ENCODE results near the gene COL13A1. TPM values are rescaled to one million over a fixed set of nuclear protein-coding genes. Genes with fewer than 3 reads are reported as not detected.

COL13A1 gene
- total RNA-seq, 6 experiments from 2014 or later: 0.18 to 0.44 (median 0.30) TPM; not detected in 2

DNA sequence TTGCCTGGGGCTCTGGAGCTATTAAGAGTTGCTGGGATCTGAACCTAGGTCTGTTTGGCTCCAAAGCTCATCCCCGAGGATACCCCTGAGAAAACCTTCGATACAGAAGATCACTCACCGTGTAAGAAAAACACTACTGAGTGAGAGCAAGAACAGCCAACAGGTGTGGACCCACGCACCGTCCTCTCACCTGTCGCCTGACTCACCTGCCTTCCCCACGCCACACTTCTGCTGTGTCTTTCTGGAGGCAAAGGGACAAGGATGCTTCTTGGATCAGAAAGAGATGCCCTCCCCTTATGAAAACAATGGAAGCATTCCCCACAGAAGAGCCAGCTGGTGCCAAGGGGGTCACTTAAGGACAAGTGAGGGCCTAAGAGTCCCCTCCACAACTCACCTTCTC lies 46.7 kb downstream of the COL13A1 start:
- TF ChIP-seq, protein P1, sequence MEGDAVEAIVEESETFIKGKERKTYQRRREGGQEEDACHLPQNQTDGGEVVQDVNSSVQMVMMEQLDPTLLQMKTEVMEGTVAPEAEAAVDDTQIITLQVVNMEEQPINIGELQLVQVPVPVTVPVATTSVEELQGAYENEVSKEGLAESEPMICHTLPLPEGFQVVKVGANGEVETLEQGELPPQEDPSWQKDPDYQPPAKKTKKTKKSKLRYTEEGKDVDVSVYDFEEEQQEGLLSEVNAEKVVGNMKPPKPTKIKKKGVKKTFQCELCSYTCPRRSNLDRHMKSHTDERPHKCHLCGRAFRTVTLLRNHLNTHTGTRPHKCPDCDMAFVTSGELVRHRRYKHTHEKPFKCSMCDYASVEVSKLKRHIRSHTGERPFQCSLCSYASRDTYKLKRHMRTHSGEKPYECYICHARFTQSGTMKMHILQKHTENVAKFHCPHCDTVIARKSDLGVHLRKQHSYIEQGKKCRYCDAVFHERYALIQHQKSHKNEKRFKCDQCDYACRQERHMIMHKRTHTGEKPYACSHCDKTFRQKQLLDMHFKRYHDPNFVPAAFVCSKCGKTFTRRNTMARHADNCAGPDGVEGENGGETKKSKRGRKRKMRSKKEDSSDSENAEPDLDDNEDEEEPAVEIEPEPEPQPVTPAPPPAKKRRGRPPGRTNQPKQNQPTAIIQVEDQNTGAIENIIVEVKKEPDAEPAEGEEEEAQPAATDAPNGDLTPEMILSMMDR (IDR thresholded peaks at IDR 0.05): no peak
- no peak for TF ChIP-seq POLR2A (IDR thresholded peaks at IDR 0.05)
- 82% methylated on average over 6 of the region's 7 CpGs for WGBS (ENCODE audit: insufficient coverage, low coverage, low lambda C conversion rate, missing lambda C conversion rate)
- no peaks in the 10 kb centered on the region for H3K4me1 ChIP-seq

DNA sequence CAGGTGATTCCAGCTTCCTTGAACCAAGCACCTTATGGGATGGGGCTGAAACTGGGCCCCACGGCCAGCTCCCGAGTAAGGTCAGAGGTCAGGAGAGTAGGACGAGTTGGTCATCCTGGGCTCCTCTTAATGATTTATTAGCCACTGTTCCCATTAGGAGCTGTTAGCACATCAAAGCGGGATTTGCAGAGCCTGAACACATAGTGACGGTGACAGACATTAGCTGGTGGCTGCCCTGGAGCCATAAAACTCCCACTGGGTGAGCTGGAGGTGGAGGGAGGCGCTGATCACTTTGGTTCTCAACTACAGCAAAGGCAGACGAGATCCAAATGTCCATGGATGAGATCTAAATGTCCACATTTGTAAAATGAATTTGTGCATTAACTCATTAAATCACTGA lies 48.1 kb downstream of the COL13A1 start:
- Histone ChIP-seq H3K36me3 (no peaks in the 10 kb centered on the region), H3K27me3 (no peaks in the 10 kb centered on the region), H3K4me1 (no peaks in the 10 kb centered on the region), H3K9me3 (no peaks in the 10 kb centered on the region), H3K4me3 (no peak overlapping the region), H3K27ac (no peak overlapping the region)
- TF ChIP-seq POLR2A (IDR thresholded peaks at IDR 0.05): no peak
- TF ChIP-seq, protein P1 (IDR thresholded peaks at IDR 0.05): no peak
- 60% methylated on average over 6 of the region's 7 CpGs for WGBS (ENCODE audit: insufficient coverage, low coverage, low lambda C conversion rate, missing lambda C conversion rate)
- intact Hi-C loops (cut with DNase I): no loop called here
- DNase-seq (no peak), ATAC-seq (no peak)

More for the DNA sequence above, 46.7 kb downstream of the COL13A1 start:
- Histone ChIP-seq H3K27me3 (no peaks in the 10 kb centered on the region), H3K9me3 (no peaks in the 10 kb centered on the region), H3K27ac (no peak overlapping the region), H3K36me3 (no peaks in the 10 kb centered on the region), H3K4me3 (no peak overlapping the region)
- DNase-seq: no peak
- intact Hi-C loops (cut with DNase I): no loop called here
- ATAC-seq: no peak

DNA sequence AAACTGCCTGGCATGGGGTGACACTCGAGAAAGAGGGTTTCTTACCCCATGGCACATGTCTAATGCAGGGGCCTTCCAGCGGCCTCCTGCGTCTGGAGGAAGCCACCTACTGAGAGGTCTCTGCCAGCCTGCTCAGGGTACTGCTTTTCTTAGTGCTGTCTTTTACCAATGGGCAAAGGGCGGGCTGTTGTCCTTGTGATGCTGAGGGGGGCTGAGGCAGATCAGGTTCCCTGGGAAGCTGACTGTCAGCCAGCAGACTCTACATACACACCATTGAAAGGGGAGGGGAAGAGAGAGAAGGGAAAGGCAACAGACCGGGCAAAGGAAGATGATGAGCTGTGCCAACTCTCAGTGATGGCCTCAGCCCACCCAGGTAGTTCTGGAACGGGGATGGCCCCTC lies 48.7 kb downstream of the COL13A1 start:
- Histone ChIP-seq H3K27ac (no peak overlapping the region), H3K36me3 (no peaks in the 10 kb centered on the region), H3K27me3 (no peaks in the 10 kb centered on the region), H3K9me3 (no peaks in the 10 kb centered on the region), H3K4me1 (no peaks in the 10 kb centered on the region), H3K4me3 (no peak overlapping the region)
- DNase-seq (no peak), ATAC-seq (no peak)
- intact Hi-C loops (cut with DNase I): no loop called here
- 55% methylated on average over 2 of the region's 6 CpGs for whole genome bisulfite sequencing (ENCODE audit: insufficient coverage, low coverage, low lambda C conversion rate, missing lambda C conversion rate)
- no peak for TF ChIP-seq POLR2A (IDR thresholded peaks at IDR 0.05)
- TF ChIP-seq, protein P1 (IDR thresholded peaks at IDR 0.05): no peak

DNA sequence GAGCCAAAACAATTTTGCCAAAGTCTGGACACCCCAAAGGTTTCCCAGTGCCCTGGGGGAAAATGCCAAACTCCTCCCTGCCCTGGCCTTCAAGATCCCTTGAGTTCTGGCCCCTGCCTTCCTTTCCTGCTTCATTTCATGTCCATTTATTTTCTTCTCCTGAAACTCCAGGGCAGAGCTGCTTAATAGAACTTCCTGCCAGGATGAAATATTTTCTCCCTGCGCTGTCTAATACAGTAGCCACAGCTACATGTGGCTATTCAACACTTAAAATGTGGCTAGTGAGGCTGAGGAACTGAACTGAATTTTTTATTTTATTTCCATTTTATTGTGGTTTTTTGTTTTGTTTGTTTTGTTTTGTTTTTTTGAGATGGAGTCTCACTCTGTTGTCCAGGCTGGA lies 49.6 kb downstream of the COL13A1 start:
- DNase-seq (no peak), ATAC-seq (no peak)
- Histone ChIP-seq H3K4me3 (no peak overlapping the region), H3K27ac (no peak overlapping the region), H3K4me1 (no peaks in the 10 kb centered on the region), H3K36me3 (no peaks in the 10 kb centered on the region), H3K9me3 (no peaks in the 10 kb centered on the region), H3K27me3 (no peaks in the 10 kb centered on the region)
- TF ChIP-seq, protein P1 (IDR thresholded peaks at IDR 0.05): no peak
- 90% methylated on average over 1 of the region's 1 CpG for WGBS (ENCODE audit: insufficient coverage, low coverage, low lambda C conversion rate, missing lambda C conversion rate)
- intact Hi-C loops (cut with DNase I): no loop called here

DNA sequence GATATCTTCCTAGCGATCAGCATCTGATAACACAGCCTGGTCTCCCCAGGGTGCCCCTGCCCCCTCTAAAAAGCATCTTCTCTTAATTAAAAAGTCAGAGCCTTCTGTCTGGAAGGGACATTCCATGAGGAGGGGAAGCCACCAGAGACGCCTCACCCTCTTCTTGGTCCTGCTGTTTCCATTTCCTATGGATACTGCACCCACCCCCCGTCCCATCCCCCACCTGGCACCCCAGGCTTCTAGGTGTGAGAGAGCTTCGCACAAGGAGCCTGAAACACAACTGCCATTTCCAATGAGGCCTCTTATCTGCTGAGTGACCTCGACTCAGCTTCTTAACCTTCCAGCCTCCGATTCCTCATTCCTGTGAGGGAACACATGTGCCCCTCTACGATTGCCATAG lies 51.4 kb downstream of the COL13A1 start:
- Histone ChIP-seq H3K36me3 (no peaks in the 10 kb centered on the region), H3K4me1 (no peaks in the 10 kb centered on the region), H3K27me3 (no peaks in the 10 kb centered on the region), H3K27ac (no peak overlapping the region), H3K9me3 (no peaks in the 10 kb centered on the region), H3K4me3 (no peak overlapping the region)
- ATAC-seq (no peak), DNase-seq (no peak)
- TF ChIP-seq, protein P1 (IDR thresholded peaks at IDR 0.05): no peak
- TF ChIP-seq POLR2A (IDR thresholded peaks at IDR 0.05): no peak
- intact Hi-C loops (cut with DNase I): no loop called here
- WGBS (ENCODE audit: insufficient coverage, low coverage, low lambda C conversion rate, missing lambda C conversion rate): 54% methylated on average over 5 of the region's 7 CpGs
